HG03558 (cell line): ENCODE results near the gene DSG3.

Source experiments
- ATAC-seq: cut with Tn5 transposase; IDR thresholded peaks from one replicate; pipeline ENCODE4 v1.9.1; 2021; ENCODE audit warnings: moderate number of reproducible peaks; ENCODE audit not compliant: unreplicated experiment; ENCODE audit errors: extremely low read depth

The DSG3 gene

GRCh38 chr18:31430554-31430953, 17.0 kb upstream of the DSG3 start:
- ATAC-seq: no peak

- no peak for ATAC-seq
Measured at GRCh38 chr18:31432316-31432715, 15.2 kb upstream of the DSG3 start.

GRCh38 chr18:31436825-31437224, 10.7 kb upstream of the DSG3 start:
- no peak for ATAC-seq

- no peak for ATAC-seq
Measured at GRCh38 chr18:31438402-31438801, 9.1 kb upstream of the DSG3 start.

DNA sequence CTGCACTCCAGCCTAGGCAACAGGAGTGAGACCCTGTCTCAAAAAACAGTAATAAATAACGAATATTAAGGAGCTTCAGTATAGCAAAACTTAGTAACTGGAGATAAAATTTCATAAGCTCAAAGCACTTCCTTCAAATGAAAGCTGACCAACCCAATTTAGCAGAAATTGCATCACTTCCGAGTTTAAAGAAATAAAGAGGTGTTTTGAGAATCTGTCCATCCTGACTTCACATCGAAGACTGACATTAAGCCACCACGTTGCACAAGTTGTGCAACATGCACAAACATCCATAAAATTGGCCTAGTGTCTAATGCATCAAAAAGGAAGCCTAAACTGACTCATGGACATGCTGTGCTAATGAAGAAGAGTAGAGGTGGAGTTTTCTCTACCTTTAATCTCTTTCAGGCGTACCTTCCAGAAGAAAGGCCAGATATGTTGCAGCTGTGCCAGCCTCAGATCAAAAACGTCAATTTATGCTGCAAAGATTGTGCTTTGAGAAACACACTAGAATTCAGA, 7.7 kb upstream of the DSG3 start:
- no peak for ATAC-seq

- ATAC-seq: no peak
Measured at GRCh38 chr18:31440787-31441186, 6.8 kb upstream of the DSG3 start.

GRCh38 chr18:31441493-31441892, 6.0 kb upstream of the DSG3 start:
- ATAC-seq: no peak

GRCh38 chr18:31444142-31444541, 3.4 kb upstream of the DSG3 start:
- no peak for ATAC-seq

- ATAC-seq: no peak
Measured at GRCh38 chr18:31445908-31446307, 1.6 kb upstream of the DSG3 start.

- ATAC-seq: no peak
Measured at GRCh38 chr18:31446854-31447253, 687 bp upstream of the DSG3 start.

DNA sequence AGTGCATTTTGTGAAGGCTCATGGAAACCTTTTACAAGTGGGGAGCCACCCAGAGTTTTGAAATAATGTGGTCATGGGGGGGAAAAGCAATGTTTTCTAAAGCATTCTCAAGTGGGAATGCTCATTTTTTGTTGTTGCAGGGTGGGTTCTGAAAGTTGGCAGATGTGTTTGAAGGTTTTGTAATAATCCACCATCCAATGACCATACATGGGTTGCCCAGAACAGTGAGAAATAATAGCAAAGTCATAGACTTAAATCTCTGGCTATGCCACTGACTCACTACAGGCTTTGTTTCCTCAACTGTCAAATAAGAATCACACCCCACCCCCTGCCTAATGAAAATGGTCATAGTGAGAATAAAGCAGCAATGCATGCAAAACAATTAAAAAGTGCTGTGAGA, 2.9 kb downstream of the DSG3 start:
- ATAC-seq: no peak

DNA sequence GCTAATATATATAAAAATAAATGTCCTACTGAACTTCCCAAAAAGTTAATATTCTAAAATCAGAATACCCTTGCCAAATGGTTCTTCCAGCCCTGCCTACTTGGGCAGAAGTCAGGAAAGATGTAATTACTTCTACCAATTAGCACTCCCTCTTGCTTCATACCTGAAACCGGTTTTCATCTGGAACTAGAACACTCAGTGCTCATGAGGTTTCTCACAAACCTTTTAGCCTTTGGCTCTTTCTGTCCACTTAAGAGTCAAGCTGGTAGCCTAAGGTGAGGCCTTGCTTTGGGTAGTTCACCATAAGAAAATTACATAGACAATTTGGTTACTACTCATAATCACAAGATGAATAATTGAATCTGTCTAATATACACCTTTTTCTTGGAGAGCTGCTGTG, 4.1 kb downstream of the DSG3 start:
- ATAC-seq: no peak

DNA sequence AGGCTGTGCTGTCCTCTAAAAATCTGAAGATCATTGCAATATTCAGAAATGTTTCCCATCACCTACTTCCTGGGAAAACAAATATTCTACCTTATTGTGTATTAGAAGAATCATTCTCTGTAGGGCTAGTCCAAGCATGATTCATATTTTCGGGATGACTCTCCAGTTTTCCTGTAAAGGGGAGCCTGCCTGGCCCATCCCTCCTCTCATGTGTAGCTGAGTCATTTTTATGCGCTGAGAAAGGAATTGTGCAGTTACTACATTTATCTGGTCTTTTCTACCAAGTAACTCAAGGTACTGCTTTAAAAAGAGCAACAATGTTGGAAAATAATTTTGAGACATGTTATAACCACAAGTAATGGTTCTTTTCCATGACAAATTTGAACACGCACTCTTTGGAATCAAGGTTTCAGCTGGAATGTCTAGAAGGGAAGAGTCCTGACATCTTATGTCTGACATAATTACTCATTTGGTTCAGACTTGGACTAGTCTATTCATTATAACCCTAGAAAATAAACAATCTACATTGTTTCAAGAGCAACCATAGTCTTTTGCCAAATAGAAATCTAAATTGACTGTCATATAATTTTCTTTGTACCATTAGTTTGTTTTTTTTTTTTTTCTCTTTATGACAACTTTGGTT, 6.6 kb downstream of the DSG3 start:
- ATAC-seq: no peak

- no peak for ATAC-seq
Measured at GRCh38 chr18:31469629-31470028, 22.1 kb downstream of the DSG3 start.

- no peak for ATAC-seq
Measured at GRCh38 chr18:31478688-31479087, 31.1 kb downstream of the DSG3 start.

- no peak for ATAC-seq
Measured at GRCh38 chr18:31482051-31482450, 34.5 kb downstream of the DSG3 start.

DNA sequence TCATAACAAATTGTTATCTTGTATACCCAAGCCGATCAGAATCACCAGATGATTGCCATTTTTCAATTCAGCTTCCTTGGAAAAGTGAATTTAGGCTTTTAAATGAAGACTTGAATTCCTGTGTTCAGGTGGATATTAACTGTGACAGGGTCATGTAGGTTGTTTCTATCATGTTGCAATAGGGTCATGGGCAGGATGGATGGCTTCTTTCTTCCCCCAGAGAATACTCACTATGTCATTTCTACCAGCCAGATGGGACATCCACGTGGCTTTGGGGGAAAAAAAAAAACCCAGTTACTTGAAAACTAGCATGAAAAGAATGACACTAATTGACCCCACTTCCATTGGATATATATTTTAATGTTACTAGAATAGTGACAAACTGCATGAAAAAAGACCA, 35.9 kb downstream of the DSG3 start:
- ATAC-seq: no peak

DNA sequence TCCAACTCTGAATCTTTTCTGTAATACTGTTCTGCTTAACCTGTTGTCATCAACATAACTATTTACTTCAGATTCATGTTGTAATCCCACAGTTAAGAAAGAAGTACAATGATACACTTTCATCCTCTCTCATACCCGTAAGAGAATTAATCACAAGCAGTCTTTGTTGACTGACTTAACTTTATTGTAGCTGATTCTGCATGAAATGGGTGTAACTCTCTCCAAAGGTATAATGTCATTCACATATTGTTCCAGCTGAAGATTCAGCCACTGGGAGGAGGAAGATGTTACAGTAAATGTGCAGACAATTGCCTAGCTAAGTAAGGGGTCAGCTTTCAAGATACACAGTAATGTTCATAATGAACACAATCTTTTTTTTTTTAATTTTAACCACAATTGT, 36.9 kb downstream of the DSG3 start:
- ATAC-seq: no peak

GRCh38 chr18:31486165-31486564, 38.6 kb downstream of the DSG3 start:
- no peak for ATAC-seq

DNA sequence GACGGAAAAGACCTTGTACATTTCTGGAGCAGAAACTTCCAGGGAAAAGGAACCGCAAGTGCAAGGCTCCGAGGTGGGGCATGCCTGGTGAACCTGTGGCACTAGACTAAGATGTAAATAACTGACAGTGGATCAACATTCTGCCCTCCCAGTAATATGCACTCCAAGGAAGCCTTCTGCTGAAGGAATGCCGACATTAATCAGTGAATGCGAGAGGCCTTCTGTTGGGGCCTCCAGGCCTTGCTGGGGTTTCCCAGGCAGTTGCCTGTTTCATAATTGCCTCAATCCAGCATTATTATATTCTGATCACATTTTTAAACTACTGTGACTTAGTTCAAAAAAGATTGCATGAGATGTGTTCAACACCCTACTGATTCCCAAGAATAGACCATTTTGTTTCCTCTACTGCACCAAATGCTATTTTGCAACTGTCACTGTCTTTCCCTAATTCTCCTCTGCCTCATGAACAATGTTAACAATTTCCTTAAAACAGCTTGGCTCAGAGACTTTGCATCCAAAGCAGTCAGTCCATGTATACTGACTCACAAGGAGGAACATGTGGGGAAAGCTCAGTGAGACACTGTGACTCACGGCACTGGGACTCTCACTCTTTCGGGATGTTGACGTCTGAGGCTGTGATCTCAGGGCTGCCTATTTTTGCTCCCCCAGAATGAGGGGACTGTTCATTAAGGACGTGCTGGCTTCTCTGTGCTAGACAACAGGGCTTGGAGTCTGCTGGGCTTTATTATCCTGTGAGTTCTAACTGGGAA, 39.9 kb downstream of the DSG3 start:
- no peak for ATAC-seq

- ATAC-seq: no peak
Measured at GRCh38 chr18:31489311-31489710, 41.8 kb downstream of the DSG3 start.

- peak; percentile 90 for ATAC-seq
Measured at GRCh38 chr18:31490387-31490786, 42.8 kb downstream of the DSG3 start.
